GM10248 (cell line): ENCODE measurements around the gene CLK2.

Experiments used
- CTCF ChIA-PET: fragments of 300-600 bp; sonication (Branson Sonifier 250); formaldehyde crosslinking; extraction: SDS; loops from one replicate; lab custom pipeline; 2021; ENCODE audit warnings: antibody characterized with exemption; lab: Yijun Ruan, JAX
- POLR2A ChIA-PET: fragments of 350-650 bp; sonication (Branson Sonifier 250); formaldehyde crosslinking; extraction: SDS; loops from one replicate; lab custom pipeline; 2020; ENCODE audit warnings: antibody characterized with exemption; lab: Yijun Ruan, JAX
- DNase-seq: peaks from one replicate; pipeline ENCODE4 v3.0.0; 2012; ENCODE audit errors: extremely low spot score
- CTCF ChIP-seq: IDR thresholded peaks from 2 replicates; pipeline ENCODE4 v1.5.1; 2012; ENCODE audit warnings: mild to moderate bottlenecking, low read depth; ENCODE audit errors: extremely low read depth, missing control alignments, control extremely low read depth

CLK2 gene

GRCh38 chr1:155319536-155319935, 46.2 kb upstream of the CLK2 start:
- CTCF ChIA-PET = interaction anchor here (1.0 to 10.7 kb wide), 2 partner anchors 70 to 85 kb away, joined by 3 to 150 read pairs; no protein-coding TSS in a partner anchor
- DNase-seq = no peak
- POLR2A ChIA-PET = no interaction called here
- TF ChIP-seq CTCF = no peak

- ChIA-PET CTCF (interaction anchor here (0.7 to 2.5 kb wide), 4 partner anchors 42 to 67 kb away, joined by 3 to 23 read pairs (median 5); partner anchors contain the start of gene ENTREP3), POLR2A (interaction anchor here (0.6 to 1.3 kb wide), 2 partner anchors 10 to 346 kb away, joined by 3 to 4 read pairs; partner anchors contain the start of gene FDPS)
- TF ChIP-seq CTCF = no peak
- no peak for DNase-seq
Observed at GRCh38 chr1:155318082-155318481, 44.8 kb upstream of the CLK2 start.

- DNase-seq = no peak
- TF ChIP-seq CTCF = no peak
- ChIA-PET POLR2A (interaction anchor here (1.3 kb wide), 1 partner anchor 9 kb away, joined by 3 read pairs; the partner anchor contains the start of gene FDPS), CTCF (interaction anchor here (1.3 to 2.5 kb wide), 3 partner anchors 16 to 66 kb away, joined by 3 to 23 read pairs (median 6); no protein-coding TSS in a partner anchor)
Observed at GRCh38 chr1:155316922-155317321, 43.6 kb upstream of the CLK2 start.

GRCh38 chr1:155313261-155313660, 40.0 kb upstream of the CLK2 start:
- CTCF ChIA-PET = interaction anchor here (1.1 to 3.6 kb wide), 4 partner anchors 10 to 63 kb away, joined by 3 to 20 read pairs (median 9); partner anchors contain the start of gene CLK2
- DNase-seq = no peak
- TF ChIP-seq CTCF = no peak
- POLR2A ChIA-PET = interaction anchor here (0.7 kb wide), 2 partner anchors 330 to 454 kb away, joined by 3 to 8 read pairs; partner anchors contain the start of gene FLAD1

- no peak for DNase-seq
- CTCF ChIA-PET = interaction anchor here (2.0 to 3.6 kb wide), 2 partner anchors 12 to 59 kb away, joined by 8 to 20 read pairs; no protein-coding TSS in a partner anchor
- POLR2A ChIA-PET = no interaction called here
- TF ChIP-seq CTCF = no peak
Observed at GRCh38 chr1:155309423-155310021, 36.2 kb upstream of the CLK2 start.

GRCh38 chr1:155308493-155309422, 35.5 kb upstream of the CLK2 start, which contains the start of gene FDPS:
FDPS (plus strand) TSS chr1:155308866; CDS start chr1:155309790, 924 bp downstream.
- peak; percentile 98 for DNase-seq
- ChIA-PET CTCF (interaction anchor here (0.7 to 4.4 kb wide), 12 partner anchors 11 to 477 kb away, joined by 3 to 52 read pairs (median 3); partner anchors contain the start of genes CLK2, HCN3 and KRTCAP2), POLR2A (interaction anchor here (0.5 to 1.3 kb wide), 10 partner anchors 9 to 1316 kb away, joined by 3 to 9 read pairs (median 3); a partner anchor contains a TSS)
- TF ChIP-seq CTCF = no peak
